Measurements from ENCODE around the gene MYLK.
A peak's percentile ranks its signal among the peaks of the same experiment; 100 is the strongest.

MYLK gene

GRCh38 chr3:123791898-123792297, 92.2 kb downstream of the MYLK start:
- DNase-seq (ENCODE audit: low read depth) = peak; percentile 59

DNA sequence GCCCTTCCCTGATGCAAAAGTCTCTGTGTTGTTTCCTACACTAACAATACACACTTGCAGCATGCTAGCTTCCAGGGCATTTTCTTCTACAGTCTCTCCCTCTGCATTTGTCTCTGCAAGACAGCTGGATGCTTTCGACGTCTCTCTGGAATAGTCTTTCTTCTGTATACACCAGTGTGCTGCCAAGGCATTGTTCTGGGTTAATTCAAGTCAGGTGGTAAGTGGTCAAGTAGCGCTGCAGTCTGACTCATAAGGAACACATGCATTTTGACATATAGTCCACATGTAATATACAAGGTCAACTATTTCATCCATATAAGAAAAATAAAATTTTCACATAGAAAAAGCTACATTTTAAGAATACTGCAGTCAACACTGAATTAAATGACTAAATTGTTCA, 92.7 kb downstream of the MYLK start:
- DNase-seq (ENCODE audit: low read depth) = peak; percentile 68

DNA sequence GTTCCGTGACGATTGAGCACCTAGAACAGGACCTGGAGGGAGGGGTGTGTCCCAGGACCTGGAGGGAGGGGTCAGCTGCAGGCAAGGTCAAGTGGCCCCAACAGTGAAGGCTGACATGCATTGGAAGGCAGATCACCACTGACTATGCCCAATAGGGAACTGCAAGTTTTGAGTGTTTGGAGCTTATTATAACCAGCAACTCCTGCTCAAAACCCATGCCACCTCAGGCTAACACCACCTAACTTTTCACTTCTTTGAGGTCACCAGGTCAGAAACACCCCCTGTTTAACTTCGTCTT, 93.1 kb downstream of the MYLK start:
- no peak for DNase-seq (ENCODE audit: low read depth)

DNA sequence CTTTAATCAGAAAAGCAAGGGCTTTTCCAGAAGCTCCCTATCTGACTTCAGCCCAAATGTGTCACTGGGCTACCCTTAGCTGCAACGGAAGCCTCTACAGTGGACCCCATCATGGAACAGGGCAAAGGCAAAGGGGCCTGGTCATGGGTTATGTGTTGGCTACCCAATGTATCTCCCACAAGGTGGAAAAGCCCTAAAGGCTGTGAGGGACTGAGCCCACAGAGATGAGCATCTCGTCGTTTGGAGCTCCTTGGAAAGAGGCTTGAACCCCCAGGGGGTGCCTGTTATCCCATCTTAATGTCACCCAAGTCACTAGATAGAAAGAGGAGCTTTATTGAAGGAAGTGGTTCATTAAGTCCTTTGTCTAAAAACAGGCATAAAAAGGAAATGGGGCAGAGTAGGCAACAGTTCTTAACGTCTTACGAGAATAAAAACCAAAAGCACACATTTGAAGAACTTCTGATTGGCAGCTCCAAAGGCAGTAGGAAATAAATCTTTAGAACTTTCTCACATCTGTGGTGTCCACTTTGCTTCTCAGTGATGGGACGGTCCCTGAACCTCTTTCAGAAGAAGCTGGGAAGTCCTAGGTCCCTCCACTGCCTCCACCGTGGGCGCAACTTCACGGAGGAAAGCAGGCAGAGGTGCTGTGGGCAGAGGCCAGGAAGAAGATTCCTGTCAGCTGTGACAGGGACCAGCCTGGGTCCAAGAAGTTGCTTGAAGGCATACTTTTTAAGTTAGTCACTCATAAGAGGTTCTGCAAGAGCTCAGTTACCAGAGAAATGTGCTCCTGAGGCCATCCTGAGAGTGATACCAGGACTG, 93.7 kb downstream of the MYLK start:
- peak; percentile 86 for DNase-seq (ENCODE audit: low read depth)

- peak; percentile 99 for DNase-seq (ENCODE audit: low read depth)
These were observed 94.4 kb downstream of the MYLK start for GRCh38 chr3:123789760-123790159.

GRCh38 chr3:123789160-123789559, 95.0 kb downstream of the MYLK start:
- DNase-seq (ENCODE audit: low read depth) = no peak

GRCh38 chr3:123788710-123789109, 95.4 kb downstream of the MYLK start:
- DNase-seq (ENCODE audit: low read depth) = peak; percentile 76

DNA sequence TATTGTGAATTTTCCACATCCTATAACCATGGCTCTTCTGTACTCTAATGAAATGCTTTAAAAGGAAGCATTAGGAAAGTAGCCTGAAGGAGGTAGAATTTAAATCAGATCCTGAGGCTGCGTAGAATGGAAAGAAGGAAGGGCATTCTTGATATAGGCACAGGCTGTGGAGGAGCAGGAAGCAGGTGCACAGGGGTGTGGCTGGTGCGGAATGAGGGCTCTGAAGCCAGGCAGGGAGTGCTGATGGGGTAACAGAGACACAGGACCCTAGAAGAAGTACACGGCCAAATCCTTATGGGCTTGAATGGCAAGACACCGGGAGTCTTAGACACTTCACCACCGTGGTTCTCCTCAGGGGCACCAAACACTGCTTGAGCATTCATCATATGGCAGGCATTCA, 97.0 kb downstream of the MYLK start:
- DNase-seq (ENCODE audit: low read depth) = no peak

- DNase-seq (ENCODE audit: low read depth) = no peak
These were observed 98.5 kb downstream of the MYLK start for GRCh38 chr3:123785602-123786001.

GRCh38 chr3:123783811-123784210, 100.3 kb downstream of the MYLK start:
- DNase-seq (ENCODE audit: low read depth) = peak; percentile 51

- peak; percentile 51 for DNase-seq (ENCODE audit: low read depth)
These were observed 101.0 kb downstream of the MYLK start for GRCh38 chr3:123783050-123783689.

GRCh38 chr3:123782488-123782887, 101.6 kb downstream of the MYLK start:
- peak; percentile 66 for DNase-seq (ENCODE audit: low read depth)

DNA sequence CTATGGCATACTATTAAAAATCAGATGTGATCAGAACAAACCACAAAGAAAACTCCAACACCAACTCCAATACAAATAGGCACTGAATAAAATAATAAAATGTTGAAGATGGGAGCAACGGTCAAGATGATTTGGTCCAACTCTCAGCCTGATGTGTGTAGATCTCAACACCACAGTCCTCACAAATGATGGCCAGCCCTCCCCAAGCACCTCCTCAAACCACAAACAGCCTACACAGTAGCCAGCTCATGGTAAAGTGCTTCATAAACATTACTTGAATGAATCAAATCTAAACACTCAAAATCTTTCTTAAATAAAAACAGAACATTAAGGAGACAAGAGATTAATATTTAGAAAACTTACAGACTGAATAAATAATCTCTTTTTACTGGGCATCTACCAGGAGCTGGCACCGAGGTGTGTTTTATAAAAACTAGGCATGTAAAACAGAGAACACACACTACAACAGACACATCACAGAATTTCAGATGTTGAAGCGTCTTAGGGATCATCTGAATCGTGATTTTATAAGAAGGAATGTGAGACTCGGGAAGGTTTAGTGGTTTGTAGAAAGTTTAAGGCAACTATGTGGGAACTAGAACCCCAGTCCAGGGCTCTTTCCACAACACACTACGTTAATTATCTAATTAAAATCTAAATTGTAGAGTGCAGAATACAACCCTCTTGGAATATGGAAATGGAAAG, 102.4 kb downstream of the MYLK start:
- peak; percentile 76 for DNase-seq (ENCODE audit: low read depth)

- DNase-seq (ENCODE audit: low read depth) = no peak
These were observed 103.0 kb downstream of the MYLK start for GRCh38 chr3:123781138-123781537.

DNA sequence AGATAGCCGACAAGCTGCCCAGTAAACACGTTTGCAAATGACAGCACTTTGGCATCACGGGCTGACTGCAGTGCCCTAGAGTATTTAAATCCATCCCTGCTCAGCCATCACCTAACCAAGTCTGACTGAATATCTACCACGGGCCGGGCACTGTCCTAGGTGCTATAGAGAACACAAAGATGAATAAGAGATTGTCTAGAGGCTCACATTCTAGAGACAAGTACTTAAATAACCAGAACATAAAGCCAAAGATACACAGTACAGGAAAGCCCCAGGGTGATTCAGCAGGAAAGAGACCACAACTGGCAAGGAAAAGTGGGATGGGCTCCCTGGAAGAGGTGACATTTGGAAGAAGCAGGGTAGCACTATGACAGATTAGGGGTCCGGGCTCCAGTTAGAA, 103.5 kb downstream of the MYLK start:
- peak; percentile 60 for DNase-seq (ENCODE audit: low read depth)

DNA sequence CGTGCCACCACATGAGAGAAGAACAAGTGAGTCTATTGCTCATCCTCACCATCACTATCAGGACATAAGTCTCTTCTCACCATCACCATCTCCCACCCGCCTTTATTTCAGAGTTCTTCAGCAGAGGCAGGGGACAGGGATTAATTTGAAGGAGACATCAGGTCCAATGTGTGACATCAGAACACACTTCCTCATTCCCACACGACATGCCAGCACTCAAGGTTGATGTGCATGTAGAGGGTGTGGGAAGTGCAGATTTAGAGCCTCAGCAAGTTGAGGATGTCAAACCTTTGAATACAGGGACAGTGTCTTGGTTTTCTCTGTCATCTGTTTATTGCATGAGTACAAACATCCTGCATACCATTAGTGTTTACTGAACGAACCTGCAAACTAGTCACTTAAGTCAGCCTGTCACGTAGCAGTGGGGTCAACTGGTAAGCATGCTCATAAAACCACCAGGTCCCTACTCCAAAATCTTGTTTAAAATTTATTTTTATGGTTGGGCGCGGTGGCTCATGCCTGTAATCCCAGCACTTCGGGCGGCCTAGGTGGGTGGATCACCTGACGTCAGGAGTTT, 104.4 kb downstream of the MYLK start:
- DNase-seq (ENCODE audit: low read depth) = no peak

GRCh38 chr3:123778991-123779622, 105.0 kb downstream of the MYLK start:
- DNase-seq (ENCODE audit: low read depth) = no peak

DNA sequence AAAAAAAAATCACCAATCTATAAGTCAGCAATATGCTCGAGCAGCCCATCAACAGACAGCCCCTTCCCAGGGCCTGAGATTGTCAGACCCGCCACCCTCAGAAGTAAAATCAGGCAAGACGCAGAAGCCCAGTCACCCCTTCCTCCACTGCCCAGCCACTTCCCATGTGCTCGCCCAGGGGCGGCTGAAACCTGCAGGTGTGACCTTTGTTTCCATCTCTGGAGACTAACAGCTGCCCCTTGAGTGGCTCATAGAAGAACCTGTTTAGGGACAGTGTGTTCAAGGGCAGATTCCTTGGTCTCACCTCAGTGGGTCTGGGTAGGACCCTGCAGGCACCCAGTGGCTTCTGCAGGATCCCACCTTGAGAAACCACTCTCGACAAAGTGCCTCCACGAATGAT, 105.6 kb downstream of the MYLK start:
- no peak for DNase-seq (ENCODE audit: low read depth)

GRCh38 chr3:123776071-123776782, 107.9 kb downstream of the MYLK start:
- no peak for DNase-seq (ENCODE audit: low read depth)

- no peak for DNase-seq (ENCODE audit: low read depth)
These were observed 109.7 kb downstream of the MYLK start for GRCh38 chr3:123774474-123774873.

DNA sequence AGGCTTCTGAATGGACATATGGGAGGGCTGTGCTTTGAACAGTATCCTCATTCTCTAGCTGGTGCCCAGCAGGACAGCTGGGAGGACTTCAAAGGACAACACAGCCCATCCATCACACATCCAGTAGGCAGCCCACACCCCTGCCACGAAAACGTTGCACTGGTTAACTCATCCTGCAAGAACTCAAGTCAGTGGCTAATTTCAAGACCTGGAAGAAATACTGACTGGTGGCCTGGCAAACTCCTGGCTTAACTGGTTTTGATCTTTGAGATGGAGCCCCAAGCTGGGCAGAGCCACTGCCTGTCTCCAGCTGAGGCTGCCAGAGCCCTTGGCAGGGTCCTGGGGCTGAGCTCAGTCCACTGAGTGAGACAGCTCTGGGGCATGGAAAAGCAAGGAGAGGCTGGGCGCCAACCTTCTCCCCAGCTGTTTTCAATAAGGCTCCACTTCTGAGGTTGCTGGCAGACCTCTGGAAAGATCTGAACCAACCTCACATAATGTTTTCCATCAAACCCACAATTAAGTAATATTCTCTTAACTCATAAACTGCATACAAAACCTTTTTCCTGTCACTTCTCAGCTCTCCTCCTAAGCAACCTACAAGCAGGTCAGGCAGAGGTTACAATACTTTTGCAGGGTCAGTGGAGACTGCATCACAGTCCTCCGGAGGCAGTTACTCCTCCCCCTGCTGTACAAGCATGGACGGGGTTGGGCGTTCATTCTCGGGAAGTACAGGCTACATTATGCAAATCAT, 110.3 kb downstream of the MYLK start:
- DNase-seq (ENCODE audit: low read depth) = peak; percentile 95

Measured in EH (cell line).